Neural cell (in vitro differentiated cells): Measurements from ENCODE around the gene TMEM252. TPM values are rescaled to one million over a fixed set of nuclear protein-coding genes. Genes with fewer than 3 reads are reported as not detected.

Source experiments
- H2AFZ ChIP-seq: fragments of 200-600, 300-800 bp; sonication (generic), shearing (Covaris generic); 2 replicates; pipeline ENCODE4 v1.6.0; 2014; ENCODE audit warnings: low read depth, mild to moderate bottlenecking, antibody characterized with exemption, low read length, moderate library complexity
- H3F3A ChIP-seq: fragments of 200-600 bp; shearing (Covaris generic); 2 replicates; pipeline ENCODE4 v1.6.1; 2016; ENCODE audit warnings: mild to moderate bottlenecking, moderate library complexity, mixed read lengths, antibody characterized with exemption, low read length; ENCODE audit not compliant: insufficient read depth, poor library complexity, severe bottlenecking
- H3K27ac ChIP-seq: fragments of 200-600, 300-800 bp; sonication (generic), shearing (Covaris generic); 2 replicates; pipeline ENCODE4 v1.5.1; 2014; ENCODE audit warnings: mild to moderate bottlenecking, low read length, moderate library complexity
- H3K27me3 ChIP-seq: fragments of 300-800, 200-600 bp; sonication (generic), shearing (Covaris generic); 2 replicates; pipeline ENCODE4 v1.6.0; 2014; ENCODE audit warnings: mild to moderate bottlenecking, low read depth, low read length, moderate library complexity; ENCODE audit not compliant: insufficient read depth
- H3K36me3 ChIP-seq: fragments of 300-800, 200-600 bp; sonication (generic), shearing (Covaris generic); 2 replicates; pipeline ENCODE4 v1.5.1; 2014; ENCODE audit warnings: mild to moderate bottlenecking, antibody characterized with exemption, low read length, moderate library complexity; ENCODE audit not compliant: insufficient read depth
- H3K4me2 ChIP-seq: fragments of 300-800, 200-600 bp; sonication (generic), shearing (Covaris generic); 2 replicates; pipeline ENCODE4 v1.6.0; 2014; ENCODE audit warnings: mild to moderate bottlenecking, low read length
- H3K4me3 ChIP-seq: fragments of 300-800, 200-600 bp; sonication (generic), shearing (Covaris generic); 2 replicates; pipeline ENCODE4 v1.5.1; 2014; ENCODE audit warnings: mild to moderate bottlenecking, low read length, moderate library complexity
- H3K79me2 ChIP-seq: fragments of 200-600 bp; shearing (Covaris generic); replicated peaks from 2 replicates; pipeline ENCODE4 v1.6.0; 2014; ENCODE audit warnings: mild to moderate bottlenecking, low read length, moderate library complexity; ENCODE audit not compliant: insufficient read depth
- H3K9ac ChIP-seq: fragments of 300-800, 200-600 bp; sonication (generic), shearing (Covaris generic); 2 replicates; pipeline ENCODE4 v1.6.1; 2016; ENCODE audit warnings: mild to moderate bottlenecking, low read length, mixed read lengths
- H3K9me2 ChIP-seq: fragments of 200-600 bp; shearing (Covaris generic); 2 replicates; pipeline ENCODE4 v1.6.1; 2016; ENCODE audit warnings: mild to moderate bottlenecking, low read length, mixed read lengths; ENCODE audit not compliant: insufficient read depth
- H3K9me3 ChIP-seq: fragments of 200-600, 300-800 bp; sonication (generic), shearing (Covaris generic); 2 replicates; pipeline ENCODE4 v1.6.1; 2016; ENCODE audit warnings: mild to moderate bottlenecking, mixed run types, low read length, moderate library complexity, mixed read lengths
- H4K20me1 ChIP-seq: fragments of 200-600 bp; shearing (Covaris generic); 2 replicates; pipeline ENCODE4 v1.6.1; 2016; ENCODE audit warnings: mild to moderate bottlenecking, mixed run types; ENCODE audit not compliant: insufficient read depth
- EP300 ChIP-seq: fragments of 450-650 bp; conservative IDR thresholded peaks from 2 replicates; pipeline ENCODE4 v1.6.1; 2014; ENCODE audit warnings: antibody characterized with exemption, mild to moderate bottlenecking, moderate library complexity; ENCODE audit not compliant: poor library complexity, severe bottlenecking
- EZH2 ChIP-seq: fragments of 200-600, 300-800 bp; shearing (Covaris generic), sonication (generic); IDR thresholded peaks from 2 replicates; pipeline ENCODE4 v1.6.1; 2014; ENCODE audit warnings: antibody characterized with exemption, low read length, borderline replicate concordance, mild to moderate bottlenecking; ENCODE audit not compliant: insufficient read depth, poor library complexity, severe bottlenecking
- MXI1 ChIP-seq: fragments of 450-650 bp; conservative IDR thresholded peaks from 2 replicates; pipeline ENCODE4 v1.6.1; 2014; ENCODE audit warnings: antibody characterized with exemption, mild to moderate bottlenecking; ENCODE audit not compliant: poor library complexity, severe bottlenecking
- POLR2AphosphoS5 ChIP-seq: IDR thresholded peaks from 2 replicates; pipeline ENCODE4 v1.6.1; 2012
- RAD21 ChIP-seq: fragments of 450-650 bp; conservative IDR thresholded peaks from 2 replicates; pipeline ENCODE4 v1.6.1; 2014; ENCODE audit warnings: antibody characterized with exemption, mild to moderate bottlenecking, moderate library complexity
- SMC3 ChIP-seq: fragments of 450-650 bp; conservative IDR thresholded peaks from 2 replicates; pipeline ENCODE4 v1.6.1; 2014; ENCODE audit warnings: antibody characterized with exemption, mild to moderate bottlenecking, moderate library complexity; ENCODE audit not compliant: poor library complexity
- TAF1 ChIP-seq: IDR thresholded peaks from 2 replicates; pipeline ENCODE4 v1.6.1; 2012; ENCODE audit warnings: low read depth
- polyA plus RNA-seq: library from polyadenylated mRNA; depleted of rRNA; stranded (reverse); fragments of >200 nt; gene quantifications from 2 replicates; pipeline ENCODE4 v1.2.3, GENCODE V29; 2014
- TF ChIP-seq, protein P1 (sequence below): fragments of 450-650 bp; IDR thresholded peaks from 2 replicates; pipeline ENCODE4 v1.5.1; 2014; ENCODE audit warnings: antibody characterized with exemption, mild to moderate bottlenecking, moderate library complexity; ENCODE audit not compliant: poor library complexity, severe bottlenecking
- TF ChIP-seq, protein P2 (sequence below): IDR thresholded peaks from 2 replicates; pipeline ENCODE4 v1.6.1; 2012; ENCODE audit warnings: borderline replicate concordance

Gene TMEM252
- polyA plus RNA-seq, 1 donor from 2014 or later, result not detected

DNA sequence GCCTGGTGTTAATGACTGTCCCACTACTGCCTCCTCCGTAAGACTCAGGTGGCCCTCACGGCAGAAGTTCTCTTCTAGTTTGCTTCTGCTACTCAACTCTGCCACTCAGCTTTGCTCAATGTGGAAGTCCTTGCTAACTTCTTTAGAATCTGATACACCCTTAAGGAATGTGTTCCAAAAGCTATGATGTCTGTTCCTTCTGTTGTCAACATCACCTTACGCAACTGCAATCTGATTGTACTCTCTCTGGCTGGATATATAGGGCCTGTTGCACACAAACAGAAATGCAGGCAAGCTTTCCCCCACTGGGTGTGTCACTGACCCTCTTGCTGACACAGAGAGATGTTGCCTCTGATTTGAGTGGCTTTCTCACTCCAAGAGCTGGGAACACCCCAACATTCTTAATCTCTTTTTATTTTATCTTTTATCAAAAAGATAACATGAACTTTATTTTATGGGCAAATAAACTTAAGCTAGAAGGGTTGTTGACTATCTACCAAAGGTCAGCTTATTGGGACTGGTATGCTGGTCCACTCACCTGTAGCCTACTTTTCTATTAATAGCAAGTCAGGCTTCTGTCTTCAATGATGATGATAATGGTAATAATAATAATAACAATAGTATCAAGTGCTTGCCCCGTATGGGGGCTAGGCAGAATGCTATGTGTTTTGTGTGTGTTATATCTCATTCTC, 25.2 kb downstream of the TMEM252 start:
- TF ChIP-seq, protein P1, sequence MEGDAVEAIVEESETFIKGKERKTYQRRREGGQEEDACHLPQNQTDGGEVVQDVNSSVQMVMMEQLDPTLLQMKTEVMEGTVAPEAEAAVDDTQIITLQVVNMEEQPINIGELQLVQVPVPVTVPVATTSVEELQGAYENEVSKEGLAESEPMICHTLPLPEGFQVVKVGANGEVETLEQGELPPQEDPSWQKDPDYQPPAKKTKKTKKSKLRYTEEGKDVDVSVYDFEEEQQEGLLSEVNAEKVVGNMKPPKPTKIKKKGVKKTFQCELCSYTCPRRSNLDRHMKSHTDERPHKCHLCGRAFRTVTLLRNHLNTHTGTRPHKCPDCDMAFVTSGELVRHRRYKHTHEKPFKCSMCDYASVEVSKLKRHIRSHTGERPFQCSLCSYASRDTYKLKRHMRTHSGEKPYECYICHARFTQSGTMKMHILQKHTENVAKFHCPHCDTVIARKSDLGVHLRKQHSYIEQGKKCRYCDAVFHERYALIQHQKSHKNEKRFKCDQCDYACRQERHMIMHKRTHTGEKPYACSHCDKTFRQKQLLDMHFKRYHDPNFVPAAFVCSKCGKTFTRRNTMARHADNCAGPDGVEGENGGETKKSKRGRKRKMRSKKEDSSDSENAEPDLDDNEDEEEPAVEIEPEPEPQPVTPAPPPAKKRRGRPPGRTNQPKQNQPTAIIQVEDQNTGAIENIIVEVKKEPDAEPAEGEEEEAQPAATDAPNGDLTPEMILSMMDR, result no peak
- TF ChIP-seq, protein P2, sequence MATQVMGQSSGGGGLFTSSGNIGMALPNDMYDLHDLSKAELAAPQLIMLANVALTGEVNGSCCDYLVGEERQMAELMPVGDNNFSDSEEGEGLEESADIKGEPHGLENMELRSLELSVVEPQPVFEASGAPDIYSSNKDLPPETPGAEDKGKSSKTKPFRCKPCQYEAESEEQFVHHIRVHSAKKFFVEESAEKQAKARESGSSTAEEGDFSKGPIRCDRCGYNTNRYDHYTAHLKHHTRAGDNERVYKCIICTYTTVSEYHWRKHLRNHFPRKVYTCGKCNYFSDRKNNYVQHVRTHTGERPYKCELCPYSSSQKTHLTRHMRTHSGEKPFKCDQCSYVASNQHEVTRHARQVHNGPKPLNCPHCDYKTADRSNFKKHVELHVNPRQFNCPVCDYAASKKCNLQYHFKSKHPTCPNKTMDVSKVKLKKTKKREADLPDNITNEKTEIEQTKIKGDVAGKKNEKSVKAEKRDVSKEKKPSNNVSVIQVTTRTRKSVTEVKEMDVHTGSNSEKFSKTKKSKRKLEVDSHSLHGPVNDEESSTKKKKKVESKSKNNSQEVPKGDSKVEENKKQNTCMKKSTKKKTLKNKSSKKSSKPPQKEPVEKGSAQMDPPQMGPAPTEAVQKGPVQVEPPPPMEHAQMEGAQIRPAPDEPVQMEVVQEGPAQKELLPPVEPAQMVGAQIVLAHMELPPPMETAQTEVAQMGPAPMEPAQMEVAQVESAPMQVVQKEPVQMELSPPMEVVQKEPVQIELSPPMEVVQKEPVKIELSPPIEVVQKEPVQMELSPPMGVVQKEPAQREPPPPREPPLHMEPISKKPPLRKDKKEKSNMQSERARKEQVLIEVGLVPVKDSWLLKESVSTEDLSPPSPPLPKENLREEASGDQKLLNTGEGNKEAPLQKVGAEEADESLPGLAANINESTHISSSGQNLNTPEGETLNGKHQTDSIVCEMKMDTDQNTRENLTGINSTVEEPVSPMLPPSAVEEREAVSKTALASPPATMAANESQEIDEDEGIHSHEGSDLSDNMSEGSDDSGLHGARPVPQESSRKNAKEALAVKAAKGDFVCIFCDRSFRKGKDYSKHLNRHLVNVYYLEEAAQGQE, result no peak
- TF ChIP-seq TAF1, result no peak
- no peak for TF ChIP-seq EZH2
- TF ChIP-seq RAD21, result no peak
- no peak for TF ChIP-seq POLR2AphosphoS5
- no peak for TF ChIP-seq MXI1
- TF ChIP-seq SMC3, result no peak
- no peak for TF ChIP-seq EP300
- no peaks in the 10 kb centered on the region for H3K9me2 ChIP-seq
- H3K79me2 ChIP-seq, result no peaks in the 10 kb centered on the region
- H3K27ac ChIP-seq, result no peak overlapping the region
- no peak overlapping the region for H3K9ac ChIP-seq
- H3K4me3 ChIP-seq, result no peak overlapping the region
- H3F3A ChIP-seq, result no peaks in the 10 kb centered on the region
- no peaks in the 10 kb centered on the region for H3K9me3 ChIP-seq
- no peak overlapping the region for H2AFZ ChIP-seq
- H3K4me2 ChIP-seq, result no peak overlapping the region
- no peaks in the 10 kb centered on the region for H3K36me3 ChIP-seq
- H3K27me3 ChIP-seq, result no peaks in the 10 kb centered on the region
- H4K20me1 ChIP-seq, result no peaks in the 10 kb centered on the region

DNA sequence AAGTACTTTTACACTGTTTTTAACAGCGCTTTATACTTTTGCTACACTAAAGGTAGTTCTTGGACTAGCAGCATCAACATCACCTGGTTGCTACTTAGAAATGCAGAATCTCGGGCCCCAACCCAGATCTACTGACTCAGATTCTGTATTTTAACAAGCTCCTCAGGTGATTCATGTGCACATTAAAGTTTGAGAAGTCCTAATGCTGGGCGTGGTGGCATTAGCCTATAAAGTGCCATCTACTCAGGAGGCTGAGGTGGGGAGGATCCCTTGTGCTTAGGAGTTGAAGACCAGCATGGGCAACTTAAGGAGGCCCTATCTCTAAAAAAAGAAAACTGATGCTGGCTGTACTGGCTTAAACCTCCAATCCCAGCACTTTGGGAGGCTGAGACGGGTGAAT, 26.7 kb downstream of the TMEM252 start:
- H3K4me2 ChIP-seq, result no peak overlapping the region
- no peak overlapping the region for H3K4me3 ChIP-seq
- H3K9me2 ChIP-seq, result no peaks in the 10 kb centered on the region
- H3K27ac ChIP-seq, result no peak overlapping the region
- no peaks in the 10 kb centered on the region for H3K36me3 ChIP-seq
- no peak overlapping the region for H3K9ac ChIP-seq
- H4K20me1 ChIP-seq, result no peaks in the 10 kb centered on the region
- H3F3A ChIP-seq, result no peaks in the 10 kb centered on the region
- no peaks in the 10 kb centered on the region for H3K79me2 ChIP-seq
- TF ChIP-seq POLR2AphosphoS5 (no peak), SMC3 (no peak), MXI1 (no peak), RAD21 (no peak), EZH2 (no peak)
- TF ChIP-seq, protein P2, result no peak
- TF ChIP-seq, protein P1, result no peak
- H2AFZ ChIP-seq, result no peak overlapping the region
- no peaks in the 10 kb centered on the region for H3K9me3 ChIP-seq
- no peaks in the 10 kb centered on the region for H3K27me3 ChIP-seq
